Measurements from ENCODE around the gene CXCL16.
"Not testable (repeated sequence)": the region's sequence is repeated elsewhere in the genome, so short reads cannot be mapped to it uniquely, and the experiment has no call there.

CXCL16 gene

GRCh38 chr17:4704991-4705390 lies 34.7 kb downstream of the CXCL16 start:
- H3K27ac ChIP-seq = no peak overlapping the region
- no peak overlapping the region for H3K4me3 ChIP-seq (IDR thresholded peaks at IDR 0.05; ENCODE audit: insufficient read depth, low read depth, low read length)
- no peaks in the 10 kb centered on the region for H3K4me1 ChIP-seq (ENCODE audit: low read depth, poor library complexity, severe bottlenecking)
- H3K79me2 ChIP-seq (ENCODE audit: insufficient read depth, low read depth) = 0 out of 2 replicates have a peak, but pooled peaks cover 5% of the 10 kb centered on the region
- H4K20me1 ChIP-seq (ENCODE audit: insufficient read depth) = no peaks in the 10 kb centered on the region
- no peak overlapping the region for H3K9ac ChIP-seq
- no peak for TF ChIP-seq CTCF (conservative IDR thresholded peaks at IDR 0.05; ENCODE audit: low read depth, low read length)
- H3K4me2 ChIP-seq = no peak overlapping the region
- H2AFZ ChIP-seq (ENCODE audit: low read depth) = no peak overlapping the region
- no peaks in the 10 kb centered on the region for H3K27me3 ChIP-seq (ENCODE audit: insufficient read depth, low read depth)
- H3K36me3 ChIP-seq (ENCODE audit: insufficient read depth) = no peaks in the 10 kb centered on the region

- not testable (repeated sequence) for H3K27ac ChIP-seq; H3K4me1 ChIP-seq (ENCODE audit: low read depth, poor library complexity, severe bottlenecking); H2AFZ ChIP-seq (ENCODE audit: low read depth); H3K4me3 ChIP-seq (IDR thresholded peaks at IDR 0.05; ENCODE audit: insufficient read depth, low read depth, low read length); H3K4me2 ChIP-seq; H3K27me3 ChIP-seq (ENCODE audit: insufficient read depth, low read depth); H3K79me2 ChIP-seq (ENCODE audit: insufficient read depth, low read depth); H3K36me3 ChIP-seq (ENCODE audit: insufficient read depth); H4K20me1 ChIP-seq (ENCODE audit: insufficient read depth)
- H3K9ac ChIP-seq = 0 out of 2 replicates have a peak overlapping the region, but pooled peaks have one; percentile 72
Observed at GRCh38 chr17:4704574-4704907, 35.2 kb downstream of the CXCL16 start.

GRCh38 chr17:4703330-4703691 lies 36.4 kb downstream of the CXCL16 start:
- Histone ChIP-seq H2AFZ (ENCODE audit: low read depth) (0 out of 2 replicates have a peak overlapping the region, but pooled peaks have one; percentile 26), H3K4me2 (peak overlapping the region; percentile 45), H3K36me3 (ENCODE audit: insufficient read depth) (no peaks in the 10 kb centered on the region), H4K20me1 (ENCODE audit: insufficient read depth) (no peaks in the 10 kb centered on the region), H3K4me1 (ENCODE audit: low read depth, poor library complexity, severe bottlenecking) (no peaks in the 10 kb centered on the region), H3K79me2 (ENCODE audit: insufficient read depth, low read depth) (0 out of 2 replicates have a peak, but pooled peaks cover 5% of the 10 kb centered on the region), H3K27me3 (ENCODE audit: insufficient read depth, low read depth) (no peaks in the 10 kb centered on the region), H3K27ac (no peak overlapping the region; the same call in 1 of the 2 replicates), H3K4me3 (IDR thresholded peaks at IDR 0.05; ENCODE audit: insufficient read depth, low read depth, low read length) (no peak overlapping the region), H3K9ac (peak overlapping the region; percentile 72; the same call in 1 of the 2 replicates)
- TF ChIP-seq CTCF (conservative IDR thresholded peaks at IDR 0.05; ENCODE audit: low read depth, low read length) = no peak

GRCh38 chr17:4701116-4701515 lies 38.6 kb downstream of the CXCL16 start:
- H3K9ac ChIP-seq = no peak overlapping the region
- TF ChIP-seq CTCF (conservative IDR thresholded peaks at IDR 0.05; ENCODE audit: low read depth, low read length) = no peak
- H3K79me2 ChIP-seq (ENCODE audit: insufficient read depth, low read depth) = 0 out of 2 replicates have a peak, but pooled peaks cover 5% of the 10 kb centered on the region
- H2AFZ ChIP-seq (ENCODE audit: low read depth) = no peak overlapping the region
- H3K27me3 ChIP-seq (ENCODE audit: insufficient read depth, low read depth) = no peaks in the 10 kb centered on the region
- no peak overlapping the region for H3K4me3 ChIP-seq (IDR thresholded peaks at IDR 0.05; ENCODE audit: insufficient read depth, low read depth, low read length)
- H3K4me1 ChIP-seq (ENCODE audit: low read depth, poor library complexity, severe bottlenecking) = peaks cover 7% of the 10 kb centered on the region
- no peaks in the 10 kb centered on the region for H4K20me1 ChIP-seq (ENCODE audit: insufficient read depth)
- H3K4me2 ChIP-seq = no peak overlapping the region
- no peaks in the 10 kb centered on the region for H3K36me3 ChIP-seq (ENCODE audit: insufficient read depth)
- no peak overlapping the region for H3K27ac ChIP-seq

GRCh38 chr17:4699401-4700056 lies 40.2 kb downstream of the CXCL16 start:
- H4K20me1 ChIP-seq (ENCODE audit: insufficient read depth); H3K4me3 ChIP-seq (IDR thresholded peaks at IDR 0.05; ENCODE audit: insufficient read depth, low read depth, low read length); H3K27me3 ChIP-seq (ENCODE audit: insufficient read depth, low read depth); H3K4me2 ChIP-seq; H2AFZ ChIP-seq (ENCODE audit: low read depth); H3K79me2 ChIP-seq (ENCODE audit: insufficient read depth, low read depth); H3K9ac ChIP-seq; H3K27ac ChIP-seq; H3K36me3 ChIP-seq (ENCODE audit: insufficient read depth): not testable (repeated sequence)
- H3K4me1 ChIP-seq (ENCODE audit: low read depth, poor library complexity, severe bottlenecking) = peaks cover 16% of the 10 kb centered on the region

Data from KMS-11 (cell line).